Peyer's patch (tissue), 4 donors: ENCODE measurements around the gene C6orf141. TPM values are rescaled to one million over a fixed set of nuclear protein-coding genes. Genes with fewer than 3 reads are reported as not detected.

Experiments
- DNase-seq, 3 donors: peaks; one replicate each; pipeline ENCODE4 v3.0.0-alpha.2; 2017 to 2019
- H3K27ac ChIP-seq, 4 donors: fragments of 200-600 bp; sonication (generic); one replicate each; pipeline ENCODE4 v1.5.1; 2016 to 2019
- H3K27me3 ChIP-seq, 2 donors: fragments of 200-600 bp; sonication (generic); one replicate each; pipeline ENCODE4 v1.5.1; 2019
- H3K36me3 ChIP-seq, 3 donors: fragments of 200-600 bp; sonication (generic); one replicate each; pipeline ENCODE4 v1.5.1; 2016 to 2019
- H3K4me1 ChIP-seq, 4 donors: fragments of 200-600 bp; sonication (generic); one replicate each; pipeline ENCODE4 v1.5.1; 2016 to 2019
- H3K4me3 ChIP-seq, 4 donors: fragments of 200-600 bp; sonication (generic); 1 replicate in 3 of 4; 2 replicates in 1 of 4; pipeline ENCODE4 v1.5.1; 2016 to 2019; ENCODE audit warnings: mild to moderate bottlenecking in 1 of 4
- H3K9me3 ChIP-seq, 4 donors: fragments of 200-600 bp; sonication (generic); one replicate each; pipeline ENCODE4 v1.5.1; 2016 to 2019; ENCODE audit warnings: mild to moderate bottlenecking in 1 of 4
- POLR2A ChIP-seq, 2 donors: fragments of 450-650 bp; IDR thresholded peaks; one replicate each; pipeline ENCODE4 v1.5.1; 2017; ENCODE audit warnings: antibody characterized with exemption in 2 of 2, mild to moderate bottlenecking in 2 of 2, moderate library complexity in 2 of 2
- total RNA-seq, 4 donors: library from RNA; depleted of rRNA; stranded (reverse); fragments of >200 nt; gene quantifications; one replicate each; pipeline ENCODE4 v1.1.0, GENCODE V29; 2016
- TF ChIP-seq, protein P1 (sequence below), 6 experiments: fragments of 450-650 bp in 4 of 6; fragments of 200-600 bp in 2 of 6; sonication (generic) in 1 of 6; IDR thresholded peaks; one replicate each; pipeline ENCODE4 v1.5.1; 2017 to 2019; ENCODE audit warnings: antibody characterized with exemption in 6 of 6, mild to moderate bottlenecking in 3 of 6, moderate library complexity in 1 of 6

C6orf141 gene
- 1 to 10 TPM in 3 of 4 donors, not detected in 1; 4.9 to 8.6 (median 8.2) TPM for total RNA-seq

DNA sequence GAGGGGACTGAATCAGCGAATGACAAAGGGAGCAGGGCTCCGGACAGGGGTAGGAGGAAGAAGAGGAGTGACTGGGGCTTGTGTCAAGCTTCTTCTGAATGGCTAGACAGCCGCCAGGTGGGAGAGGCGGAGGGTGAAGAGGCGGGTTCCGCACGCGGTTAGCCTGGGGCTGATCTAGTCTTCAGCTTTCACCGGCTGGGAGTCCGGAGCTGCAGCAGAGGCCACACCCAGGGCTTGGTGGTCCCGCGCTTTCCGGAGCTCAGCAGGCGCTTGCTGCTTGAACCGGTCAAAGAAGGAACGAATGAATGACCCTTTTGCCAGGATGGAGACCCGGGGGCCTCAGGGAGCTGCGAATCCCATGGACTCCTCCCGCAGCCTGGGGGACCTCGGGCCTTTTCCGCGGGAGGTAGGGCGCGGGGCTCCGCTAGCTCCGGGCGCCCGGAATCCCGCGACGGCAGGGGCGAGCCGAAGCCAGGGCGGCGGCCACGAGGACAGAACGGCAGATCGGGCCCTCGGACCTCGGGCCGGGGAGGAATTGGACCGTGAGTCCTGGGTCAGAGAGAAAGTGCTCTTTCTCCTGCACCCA lies at the start of gene C6orf141:
TSS of gene C6orf141 (plus strand) at position 177 of the 586 bp plus-strand sequence. CDS start at position 302, 125 bp downstream.
- Histone ChIP-seq H3K4me3 (peak within 1 kb of the TSS; percentile 16 to 65 (median 42)), H3K4me1 (peaks cover 0 to 16% (median 2%) of the 10 kb centered on the region in 4 donors), H3K27ac (no peak within 1 kb of the TSS), H3K27me3 (no peaks in the 10 kb centered on the region), H3K9me3 (no peaks in the 10 kb centered on the region), H3K36me3 (no peaks in the 10 kb centered on the region)
- peak in 2 of 3 donors; percentile 65 for DNase-seq
- TF ChIP-seq, protein P1, sequence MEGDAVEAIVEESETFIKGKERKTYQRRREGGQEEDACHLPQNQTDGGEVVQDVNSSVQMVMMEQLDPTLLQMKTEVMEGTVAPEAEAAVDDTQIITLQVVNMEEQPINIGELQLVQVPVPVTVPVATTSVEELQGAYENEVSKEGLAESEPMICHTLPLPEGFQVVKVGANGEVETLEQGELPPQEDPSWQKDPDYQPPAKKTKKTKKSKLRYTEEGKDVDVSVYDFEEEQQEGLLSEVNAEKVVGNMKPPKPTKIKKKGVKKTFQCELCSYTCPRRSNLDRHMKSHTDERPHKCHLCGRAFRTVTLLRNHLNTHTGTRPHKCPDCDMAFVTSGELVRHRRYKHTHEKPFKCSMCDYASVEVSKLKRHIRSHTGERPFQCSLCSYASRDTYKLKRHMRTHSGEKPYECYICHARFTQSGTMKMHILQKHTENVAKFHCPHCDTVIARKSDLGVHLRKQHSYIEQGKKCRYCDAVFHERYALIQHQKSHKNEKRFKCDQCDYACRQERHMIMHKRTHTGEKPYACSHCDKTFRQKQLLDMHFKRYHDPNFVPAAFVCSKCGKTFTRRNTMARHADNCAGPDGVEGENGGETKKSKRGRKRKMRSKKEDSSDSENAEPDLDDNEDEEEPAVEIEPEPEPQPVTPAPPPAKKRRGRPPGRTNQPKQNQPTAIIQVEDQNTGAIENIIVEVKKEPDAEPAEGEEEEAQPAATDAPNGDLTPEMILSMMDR (IDR thresholded peaks at IDR 0.05): no peak
- no peak for TF ChIP-seq POLR2A (IDR thresholded peaks at IDR 0.05)

DNA sequence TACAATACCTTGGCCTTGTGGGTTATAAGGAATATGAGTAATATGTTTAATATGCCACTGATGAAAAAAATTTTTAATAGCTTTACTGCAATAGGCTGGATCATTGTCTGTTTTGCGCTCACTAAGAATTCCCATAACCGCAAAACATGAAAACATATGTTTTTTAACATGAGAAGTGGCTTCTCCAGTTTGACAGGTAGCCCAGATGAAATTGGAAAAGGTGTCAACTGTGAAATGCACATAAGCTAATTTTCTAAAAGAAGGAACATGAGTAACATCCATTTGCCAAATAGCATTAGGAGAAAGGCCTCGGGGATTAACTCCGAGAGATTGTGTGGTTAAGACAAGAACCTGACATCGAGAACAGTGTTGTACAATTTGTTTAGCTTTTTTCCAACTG lies 45.8 kb upstream of the C6orf141 start:
- no peaks in the 10 kb centered on the region for H3K9me3 ChIP-seq
- TF ChIP-seq POLR2A (IDR thresholded peaks at IDR 0.05): no peak
- TF ChIP-seq, protein P1 (IDR thresholded peaks at IDR 0.05): no peak
- DNase-seq: no peak
- no peak overlapping the region for H3K4me3 ChIP-seq
- no peak overlapping the region for H3K27ac ChIP-seq
- no peaks in the 10 kb centered on the region for H3K36me3 ChIP-seq
- H3K27me3 ChIP-seq: no peaks in the 10 kb centered on the region
- H3K4me1 ChIP-seq: no peaks in the 10 kb centered on the region

DNA sequence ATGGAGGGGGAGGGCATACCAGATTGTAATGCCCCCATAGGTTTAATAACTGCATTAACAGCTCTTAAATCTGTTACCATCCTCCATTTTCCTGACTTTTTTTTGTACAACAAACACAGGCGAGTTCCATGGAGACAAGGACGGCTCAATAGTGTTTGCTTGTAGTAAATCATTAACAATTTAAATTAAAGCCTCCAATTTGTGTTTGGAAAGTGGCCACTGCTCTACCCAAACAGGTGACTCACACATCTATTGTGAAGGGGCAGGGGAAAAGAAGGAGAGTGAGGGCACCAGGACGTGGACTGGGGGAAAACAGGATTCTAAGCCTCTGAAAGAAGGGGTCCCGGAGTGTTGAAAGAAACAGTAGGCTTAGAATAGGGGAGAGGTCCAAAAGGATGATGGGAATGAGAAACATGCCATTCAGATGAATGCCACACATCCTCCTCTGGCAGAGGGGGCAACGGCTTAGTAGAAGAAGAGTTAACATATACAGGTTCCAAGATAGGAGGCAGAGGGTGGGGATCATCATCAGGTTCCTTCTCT lies 43.8 kb upstream of the C6orf141 start:
- Histone ChIP-seq H3K27ac (no peak overlapping the region), H3K4me1 (no peaks in the 10 kb centered on the region), H3K9me3 (no peaks in the 10 kb centered on the region), H3K4me3 (no peak overlapping the region), H3K36me3 (no peaks in the 10 kb centered on the region), H3K27me3 (no peaks in the 10 kb centered on the region)
- TF ChIP-seq, protein P1 (IDR thresholded peaks at IDR 0.05): no peak
- no peak for TF ChIP-seq POLR2A (IDR thresholded peaks at IDR 0.05)
- DNase-seq: no peak

DNA sequence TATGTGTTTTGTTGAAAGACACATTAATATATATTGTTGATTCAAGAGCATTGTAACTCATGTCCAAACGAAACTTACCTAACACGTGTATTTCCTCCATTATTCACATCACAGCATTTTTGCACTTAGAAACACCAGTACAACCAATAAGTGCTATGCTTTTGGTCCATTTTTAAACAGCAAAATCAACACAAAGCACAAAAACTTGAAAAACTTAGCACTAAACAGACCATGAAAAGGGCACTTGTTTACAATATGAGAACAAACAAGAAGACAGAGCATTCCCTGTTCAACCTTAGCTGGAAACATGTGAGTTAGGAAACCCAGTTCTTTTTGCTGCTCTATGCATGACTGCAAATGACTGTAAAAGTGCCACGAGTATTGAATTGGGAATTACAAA lies 41.1 kb upstream of the C6orf141 start:
- H3K36me3 ChIP-seq: no peaks in the 10 kb centered on the region
- no peak overlapping the region for H3K4me3 ChIP-seq
- no peak overlapping the region for H3K27ac ChIP-seq
- no peak for DNase-seq
- H3K27me3 ChIP-seq: no peaks in the 10 kb centered on the region
- no peaks in the 10 kb centered on the region for H3K4me1 ChIP-seq
- H3K9me3 ChIP-seq: no peaks in the 10 kb centered on the region
- TF ChIP-seq, protein P1 (IDR thresholded peaks at IDR 0.05): no peak
- TF ChIP-seq POLR2A (IDR thresholded peaks at IDR 0.05): no peak

DNA sequence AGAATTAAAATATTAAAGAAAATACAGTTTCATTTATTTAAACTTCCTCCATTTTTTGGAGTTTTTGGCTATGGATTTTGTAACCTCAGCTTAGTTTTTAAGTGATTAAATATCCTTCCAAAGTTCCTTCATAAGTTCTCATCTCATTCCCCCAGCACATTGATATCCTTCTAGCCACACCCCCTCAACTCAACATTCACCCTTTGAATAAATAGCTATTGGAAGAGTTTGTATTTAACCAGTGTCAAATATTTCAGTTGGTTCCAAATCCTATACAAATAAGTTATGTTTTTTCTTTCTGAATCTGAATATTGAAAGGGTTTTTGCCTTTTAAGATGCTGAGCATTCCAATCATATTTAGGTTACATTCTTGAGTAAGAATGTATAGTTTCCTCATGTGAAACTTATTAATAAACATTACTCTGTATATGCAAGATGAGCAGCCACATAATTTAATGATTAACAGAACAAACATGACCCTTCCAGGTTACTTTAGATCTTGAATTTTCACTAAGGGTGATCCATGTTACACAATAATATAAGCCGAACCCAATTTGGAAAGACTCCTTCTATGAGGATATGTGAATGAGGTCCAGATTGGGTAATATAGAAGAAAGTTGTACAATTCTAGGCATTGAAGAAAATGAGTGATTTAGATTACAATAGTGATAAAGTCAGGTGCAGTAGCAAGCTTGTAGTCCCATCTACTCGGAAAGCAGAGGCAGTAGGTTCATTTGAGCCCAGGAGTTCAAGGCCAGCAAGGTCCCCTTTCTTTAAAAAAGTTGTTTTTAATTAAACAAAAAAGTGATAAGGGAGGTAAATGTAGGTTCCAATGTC lies 37.1 kb upstream of the C6orf141 start:
- Histone ChIP-seq H3K4me1 (no peaks in the 10 kb centered on the region), H3K36me3 (no peaks in the 10 kb centered on the region), H3K27me3 (no peaks in the 10 kb centered on the region), H3K4me3 (no peak overlapping the region), H3K9me3 (no peaks in the 10 kb centered on the region), H3K27ac (no peak overlapping the region)
- TF ChIP-seq POLR2A (IDR thresholded peaks at IDR 0.05): no peak
- TF ChIP-seq, protein P1 (IDR thresholded peaks at IDR 0.05): no peak
- DNase-seq: no peak
